ACHN (cell line): ENCODE measurements around the gene FBXO30.

Experiments
- DNase-seq: peaks from one replicate; pipeline ENCODE4 v3.0.0-alpha.2; 2015
- in situ Hi-C: cut with HindIII; loops from 2 replicates; pipeline ENCODE4 v1.10.0; 2017; ENCODE audit warnings: low sequenced_read_pairs, low pct_ligation_motif_present, low pct_unique_long_range_greater_than_20kb

Gene FBXO30

GRCh38 chr6:145783796-145784195 lies 30.8 kb downstream of the FBXO30 start:
- in situ Hi-C loops: no loop called here
- DNase-seq: no peak

DNA sequence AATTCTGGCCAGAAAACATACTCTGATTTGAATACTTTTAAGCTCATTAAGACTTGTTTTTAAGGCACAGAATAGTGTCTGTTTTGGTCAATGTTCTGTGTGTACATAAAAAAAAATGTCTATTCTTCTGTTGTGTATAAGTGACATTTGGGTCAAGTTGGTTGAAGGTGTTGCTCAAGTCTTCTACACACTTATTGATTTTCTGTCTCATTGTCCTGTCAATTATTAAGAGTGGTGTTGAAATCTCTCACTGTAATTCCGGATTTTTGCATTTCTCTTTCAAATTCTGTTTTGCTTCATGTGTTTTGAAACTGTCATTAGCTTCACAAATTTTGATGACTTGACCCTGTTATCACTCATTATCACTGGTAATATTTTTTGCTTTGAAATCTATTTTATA lies 41.7 kb downstream of the FBXO30 start:
- in situ Hi-C loops: no loop called here
- no peak for DNase-seq

DNA sequence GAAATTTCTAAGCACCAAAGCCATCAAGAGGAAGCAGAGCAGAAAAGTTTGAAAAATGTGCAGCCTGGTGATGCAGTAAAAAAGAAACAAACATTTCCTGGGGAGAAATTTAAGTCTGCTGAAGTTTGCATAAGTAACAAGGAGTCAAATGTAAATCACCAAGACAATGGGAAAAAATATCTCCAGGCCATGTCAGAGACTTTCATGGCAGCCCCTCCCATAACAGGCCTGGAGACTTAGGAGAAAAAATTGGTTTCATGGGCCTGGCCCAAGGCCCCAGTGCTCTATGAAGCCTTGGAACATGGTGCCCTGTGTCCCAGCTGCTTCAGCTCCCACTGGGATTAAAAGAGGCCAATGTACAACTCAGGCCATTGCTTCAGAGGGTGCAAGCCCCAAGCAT lies 49.1 kb downstream of the FBXO30 start:
- in situ Hi-C loops: no loop called here
- no peak for DNase-seq

- in situ Hi-C loops: no loop called here
- no peak for DNase-seq
Observed at GRCh38 chr6:145763742-145764141, 50.9 kb downstream of the FBXO30 start.

- in situ Hi-C loops: no loop called here
Observed at GRCh38 chr6:145761584-145761983, 53.0 kb downstream of the FBXO30 start.

GRCh38 chr6:145758113-145758512 lies 56.5 kb downstream of the FBXO30 start:
- in situ Hi-C loops: no loop called here
- DNase-seq: no peak

More at GRCh38 chr6:145761584-145761983, 53.0 kb downstream of the FBXO30 start:
- no peak for DNase-seq

DNA sequence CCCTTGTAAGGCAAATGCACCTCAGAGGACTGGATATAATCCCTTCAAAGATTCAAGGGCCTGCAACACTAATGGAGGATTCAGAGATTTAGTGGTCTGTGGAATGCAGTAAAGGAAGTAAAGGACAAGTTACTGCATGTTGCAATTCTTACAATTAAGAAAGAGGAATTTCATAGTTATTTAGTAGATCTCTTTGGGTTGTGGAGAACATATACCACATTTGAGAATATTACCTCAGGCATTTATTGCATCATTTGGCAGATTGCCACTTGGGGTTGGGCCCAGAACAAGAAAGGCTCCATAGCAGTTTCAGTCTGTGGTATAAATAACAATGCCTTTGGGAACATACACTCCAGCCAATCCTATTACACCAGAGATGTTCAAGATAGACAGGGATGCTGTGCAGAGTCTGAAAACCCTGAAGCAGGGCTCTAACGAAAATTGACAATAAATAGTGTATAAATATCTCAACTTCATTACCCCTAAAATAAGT lies 58.4 kb downstream of the FBXO30 start:
- no peak for DNase-seq

GRCh38 chr6:145755682-145756081 lies 58.9 kb downstream of the FBXO30 start:
- no peak for DNase-seq
- in situ Hi-C loops: no loop called here

More for the DNA sequence above, 58.4 kb downstream of the FBXO30 start:
- in situ Hi-C loops: no loop called here

- in situ Hi-C loops: no loop called here
- DNase-seq: no peak
Observed at GRCh38 chr6:145752638-145753037, 62.0 kb downstream of the FBXO30 start.

DNA sequence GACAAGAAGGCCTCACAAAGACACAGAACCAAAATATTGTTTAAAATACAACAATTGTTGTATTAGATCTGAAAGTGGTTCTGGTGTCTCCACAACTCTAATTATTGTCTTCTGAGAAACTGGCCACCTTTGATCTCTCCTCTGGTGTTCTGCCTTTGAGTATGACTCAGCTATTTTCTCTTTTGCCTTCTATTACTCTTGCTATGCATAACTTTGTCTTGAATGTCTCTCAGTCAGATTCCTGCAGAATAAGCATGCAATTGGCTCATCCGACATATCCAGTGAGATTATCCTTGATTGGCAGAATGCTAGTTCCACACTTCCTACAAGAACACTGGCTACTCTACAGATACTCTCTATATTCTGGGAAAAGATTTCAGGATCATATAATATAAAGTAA lies 65.0 kb downstream of the FBXO30 start:
- in situ Hi-C loops: no loop called here

DNA sequence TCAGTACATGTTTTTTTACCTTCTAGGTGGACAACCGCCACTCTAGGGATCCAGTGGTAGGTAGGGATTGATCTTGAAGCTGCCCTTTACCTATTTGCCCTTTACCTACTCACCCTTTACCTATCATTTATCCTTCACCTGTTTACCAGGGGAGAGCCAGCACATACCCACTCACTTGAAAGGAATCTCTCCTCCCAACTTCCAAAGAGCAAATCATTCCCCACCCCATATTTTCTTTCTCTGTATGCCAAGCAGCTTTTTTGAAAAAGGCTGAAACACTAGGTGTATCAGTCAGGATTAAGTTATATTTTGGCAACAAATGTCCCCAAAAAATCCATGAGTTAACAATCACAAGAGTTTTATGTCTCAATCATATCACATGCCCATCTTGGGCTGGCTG lies 68.7 kb downstream of the FBXO30 start:
- in situ Hi-C loops: no loop called here
- DNase-seq: no peak

More for the DNA sequence above, 65.0 kb downstream of the FBXO30 start:
- DNase-seq: peak; percentile 57

DNA sequence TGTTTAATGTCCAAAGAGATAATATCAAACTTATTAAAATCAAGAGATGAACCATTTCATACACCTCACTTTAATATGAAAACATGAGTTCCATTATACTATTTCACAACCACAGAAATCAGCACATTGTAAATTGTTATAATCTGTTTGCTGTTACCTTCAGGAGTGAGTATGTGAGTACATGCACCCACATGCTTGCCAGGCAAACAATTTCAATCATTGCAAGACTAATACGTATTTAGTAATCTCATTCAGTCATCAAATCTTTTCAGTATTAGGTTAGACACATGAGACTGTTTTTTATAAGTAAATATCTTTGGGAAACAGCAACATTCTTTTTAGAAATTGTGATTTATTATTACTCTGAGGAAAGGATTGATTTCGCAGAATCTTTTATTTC lies 70.0 kb downstream of the FBXO30 start:
- in situ Hi-C loops: no loop called here
- DNase-seq: no peak
